ENCODE results near the gene SPAG16. TPM values are rescaled to one million over a fixed set of nuclear protein-coding genes. Genes with fewer than 3 reads are reported as not detected.

The SPAG16 gene
- total and polyA plus RNA-seq, 2 donors from 2014 or later, result 35.9 to 38.5 TPM

- H3K27me3 ChIP-seq (ENCODE audit: control insufficient read depth, insufficient read depth, low read length), result no peaks in the 10 kb centered on the region
- H3K36me3 ChIP-seq (ENCODE audit: control insufficient read depth in 2 of 3, insufficient read depth in 3 of 3, low read length in 3 of 3), result no peaks in the 10 kb centered on the region
- no peak overlapping the region for H3K4me3 ChIP-seq (ENCODE audit: low read length in 3 of 3)
- no peak overlapping the region for H3K27ac ChIP-seq (ENCODE audit: low read depth in 2 of 2, low read length in 2 of 2)
- intact Hi-C loops (cut with DNase I), result no loop called here
- TF ChIP-seq CTCF (IDR thresholded peaks at IDR 0.05; ENCODE audit: borderline replicate concordance, extremely low read depth, insufficient read depth), result no peak
- no peaks in the 10 kb centered on the region for H3K4me1 ChIP-seq (ENCODE audit: control insufficient read depth in 2 of 3, insufficient read depth in 2 of 3, low read depth in 1 of 3, low read length in 3 of 3)
- FAIRE-seq, result no peak
- no peak for DNase-seq
- H3K9me3 ChIP-seq (ENCODE audit: control insufficient read depth in 2 of 3, insufficient read depth in 1 of 3, low read length in 3 of 3), result no peaks in the 10 kb centered on the region
- no peak overlapping the region for H3K9ac ChIP-seq (ENCODE audit: low read length in 3 of 3)
These were observed 1057.4 kb downstream of the SPAG16 start for GRCh38 chr2:214341646-214342045.

DNA sequence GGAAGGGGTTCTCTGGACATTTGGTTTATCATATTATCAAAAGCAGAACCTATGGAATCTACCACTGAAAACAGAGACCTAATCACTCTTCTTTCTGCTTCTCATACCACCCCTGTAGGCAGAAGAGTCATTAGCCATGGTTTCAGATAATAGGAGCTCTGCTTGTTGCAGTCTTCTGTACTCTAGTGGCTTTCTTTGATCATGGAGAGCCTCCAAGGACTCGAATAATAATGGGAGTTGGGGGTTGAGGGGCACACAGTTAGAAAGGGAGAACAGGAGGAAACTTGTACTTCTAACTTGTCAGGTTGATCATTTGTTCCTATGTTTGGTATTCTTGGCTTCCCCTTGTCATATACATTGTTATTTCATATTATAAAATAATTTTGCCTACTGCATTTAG is 1074.2 kb downstream of the SPAG16 start:
- no peak overlapping the region for H3K9ac ChIP-seq (ENCODE audit: low read length in 3 of 3)
- no peaks in the 10 kb centered on the region for H3K27me3 ChIP-seq (ENCODE audit: control insufficient read depth, insufficient read depth, low read length)
- no peaks in the 10 kb centered on the region for H3K36me3 ChIP-seq (ENCODE audit: control insufficient read depth in 2 of 3, insufficient read depth in 3 of 3, low read length in 3 of 3)
- no peak overlapping the region for H3K4me3 ChIP-seq (ENCODE audit: low read length in 3 of 3)
- H3K27ac ChIP-seq (ENCODE audit: low read depth in 2 of 2, low read length in 2 of 2), result no peak overlapping the region
- DNase-seq (no peak), FAIRE-seq (no peak)
- peaks cover 0 to 2% (median 0%) of the 10 kb centered on the region in 3 donors for H3K9me3 ChIP-seq (ENCODE audit: control insufficient read depth in 2 of 3, insufficient read depth in 1 of 3, low read length in 3 of 3)
- no peak for TF ChIP-seq CTCF (IDR thresholded peaks at IDR 0.05; ENCODE audit: borderline replicate concordance, extremely low read depth, insufficient read depth)
- intact Hi-C loops (cut with DNase I), result no loop called here
- no peaks in the 10 kb centered on the region for H3K4me1 ChIP-seq (ENCODE audit: control insufficient read depth in 2 of 3, insufficient read depth in 2 of 3, low read depth in 1 of 3, low read length in 3 of 3)

GRCh38 chr2:214361116-214361515 is 1076.9 kb downstream of the SPAG16 start:
- Histone ChIP-seq H3K9ac (ENCODE audit: low read length in 3 of 3) (no peak overlapping the region), H3K27me3 (ENCODE audit: control insufficient read depth, insufficient read depth, low read length) (no peaks in the 10 kb centered on the region), H3K4me1 (ENCODE audit: control insufficient read depth in 2 of 3, insufficient read depth in 2 of 3, low read depth in 1 of 3, low read length in 3 of 3) (no peaks in the 10 kb centered on the region), H3K27ac (ENCODE audit: low read depth in 2 of 2, low read length in 2 of 2) (no peak overlapping the region), H3K9me3 (ENCODE audit: control insufficient read depth in 2 of 3, insufficient read depth in 1 of 3, low read length in 3 of 3) (peaks cover 0 to 2% (median 0%) of the 10 kb centered on the region in 3 donors), H3K36me3 (ENCODE audit: control insufficient read depth in 2 of 3, insufficient read depth in 3 of 3, low read length in 3 of 3) (no peaks in the 10 kb centered on the region), H3K4me3 (ENCODE audit: low read length in 3 of 3) (no peak overlapping the region)
- FAIRE-seq (no peak), DNase-seq (no peak)
- intact Hi-C loops (cut with DNase I), result no loop called here
- no peak for TF ChIP-seq CTCF (IDR thresholded peaks at IDR 0.05; ENCODE audit: borderline replicate concordance, extremely low read depth, insufficient read depth)

- no peak for FAIRE-seq
- DNase-seq, result no peak
- Histone ChIP-seq H3K4me3 (ENCODE audit: low read length in 3 of 3) (no peak overlapping the region), H3K9me3 (ENCODE audit: control insufficient read depth in 2 of 3, insufficient read depth in 1 of 3, low read length in 3 of 3) (no peaks in the 10 kb centered on the region), H3K9ac (ENCODE audit: low read length in 3 of 3) (no peak overlapping the region), H3K4me1 (ENCODE audit: control insufficient read depth in 2 of 3, insufficient read depth in 2 of 3, low read depth in 1 of 3, low read length in 3 of 3) (no peaks in the 10 kb centered on the region), H3K27me3 (ENCODE audit: control insufficient read depth, insufficient read depth, low read length) (no peaks in the 10 kb centered on the region), H3K27ac (ENCODE audit: low read depth in 2 of 2, low read length in 2 of 2) (no peak overlapping the region), H3K36me3 (ENCODE audit: control insufficient read depth in 2 of 3, insufficient read depth in 3 of 3, low read length in 3 of 3) (no peaks in the 10 kb centered on the region)
- intact Hi-C loops (cut with DNase I), result no loop called here
- TF ChIP-seq CTCF (IDR thresholded peaks at IDR 0.05; ENCODE audit: borderline replicate concordance, extremely low read depth, insufficient read depth), result no peak
These were observed 1081.3 kb downstream of the SPAG16 start for GRCh38 chr2:214365549-214365948.

Measured in kidney (tissue), 14 donors.